NCI-H2107 (cell line): ENCODE results near the gene RALB.
A peak's percentile ranks its signal among the peaks of the same experiment; 100 is the strongest.

Experiments
- DNase-seq: peaks from one replicate; lab custom pipeline; 2025; lab: John Stamatoyannopoulos, UW

The RALB gene

GRCh38 chr2:120338015-120338414 lies 85.4 kb downstream of the RALB start:
- no peak for DNase-seq

GRCh38 chr2:120341977-120342376 lies 89.3 kb downstream of the RALB start:
- DNase-seq: no peak

GRCh38 chr2:120342446-120342845 lies 89.8 kb downstream of the RALB start:
- DNase-seq: no peak

GRCh38 chr2:120343100-120343432 lies 90.4 kb downstream of the RALB start:
- DNase-seq: no peak

- peak; percentile 38 for DNase-seq
These were observed 90.9 kb downstream of the RALB start for GRCh38 chr2:120343433-120344105.
